Islet of Langerhans (tissue), 1 donor: ENCODE measurements around the gene AKIRIN1.
"Not testable (repeated sequence)": the region's sequence is repeated elsewhere in the genome, so short reads cannot be mapped to it uniquely, and the experiment has no call there.

Experiments
- FAIRE-seq: peaks from one replicate; lab custom pipeline; 2011; peaks lifted over from hg19 to GRCh38; lab: Jason Lieb, UNC

The AKIRIN1 gene

GRCh38 chr1:38997034-38997900 lies 6.2 kb downstream of the AKIRIN1 start:
- no peak for FAIRE-seq

- FAIRE-seq, result no peak
Measured at GRCh38 chr1:38997901-38998190, 6.8 kb downstream of the AKIRIN1 start.

GRCh38 chr1:39001516-39002421 lies 10.7 kb downstream of the AKIRIN1 start:
- no peak for FAIRE-seq

GRCh38 chr1:39003281-39003680 lies 12.2 kb downstream of the AKIRIN1 start:
- FAIRE-seq, result no peak

GRCh38 chr1:39003794-39004193 lies 12.7 kb downstream of the AKIRIN1 start:
- FAIRE-seq, result no peak

GRCh38 chr1:39006287-39006686 lies 15.2 kb downstream of the AKIRIN1 start:
- no peak for FAIRE-seq

GRCh38 chr1:39006726-39007645 lies 15.9 kb downstream of the AKIRIN1 start:
- FAIRE-seq, result no peak

- not testable (repeated sequence) for FAIRE-seq
Measured at GRCh38 chr1:39014956-39015355, 23.9 kb downstream of the AKIRIN1 start.

GRCh38 chr1:39016604-39017171 lies 25.6 kb downstream of the AKIRIN1 start:
- FAIRE-seq, result no peak

GRCh38 chr1:39017266-39017665 lies 26.2 kb downstream of the AKIRIN1 start:
- FAIRE-seq, result no peak

- FAIRE-seq, result not testable (repeated sequence)
Measured at GRCh38 chr1:39020494-39020893, 29.4 kb downstream of the AKIRIN1 start.

GRCh38 chr1:39021426-39021825 lies 30.4 kb downstream of the AKIRIN1 start:
- no peak for FAIRE-seq

GRCh38 chr1:39023140-39023539 lies 32.1 kb downstream of the AKIRIN1 start:
- FAIRE-seq, result no peak

- no peak for FAIRE-seq
Measured at GRCh38 chr1:39026051-39026865, 35.2 kb downstream of the AKIRIN1 start, which contains the start of gene NDUFS5. Gene NDUFS5 (plus strand): TSS chr1:39026350. CDS start chr1:39028725, 2,375 bp downstream.

GRCh38 chr1:39026866-39027507 lies 35.9 kb downstream of the AKIRIN1 start:
- FAIRE-seq, result no peak

GRCh38 chr1:39034114-39034654 lies 43.1 kb downstream of the AKIRIN1 start:
- no peak for FAIRE-seq

GRCh38 chr1:39036678-39037077 lies 45.6 kb downstream of the AKIRIN1 start:
- FAIRE-seq, result no peak

GRCh38 chr1:39043513-39043912 lies 52.4 kb downstream of the AKIRIN1 start:
- FAIRE-seq, result no peak

GRCh38 chr1:39044762-39045161 lies 53.7 kb downstream of the AKIRIN1 start:
- no peak for FAIRE-seq

GRCh38 chr1:39045231-39045630 lies 54.2 kb downstream of the AKIRIN1 start:
- FAIRE-seq, result no peak
